Measurements from ENCODE around the gene CRB2. TPM values are rescaled to one million over a fixed set of nuclear protein-coding genes. Genes with fewer than 3 reads are reported as not detected.

CRB2 gene
- total and polyA plus RNA-seq, 12 donors, result under 0.01 to 0.24 (median 0.07) TPM; not detected in 4

DNA sequence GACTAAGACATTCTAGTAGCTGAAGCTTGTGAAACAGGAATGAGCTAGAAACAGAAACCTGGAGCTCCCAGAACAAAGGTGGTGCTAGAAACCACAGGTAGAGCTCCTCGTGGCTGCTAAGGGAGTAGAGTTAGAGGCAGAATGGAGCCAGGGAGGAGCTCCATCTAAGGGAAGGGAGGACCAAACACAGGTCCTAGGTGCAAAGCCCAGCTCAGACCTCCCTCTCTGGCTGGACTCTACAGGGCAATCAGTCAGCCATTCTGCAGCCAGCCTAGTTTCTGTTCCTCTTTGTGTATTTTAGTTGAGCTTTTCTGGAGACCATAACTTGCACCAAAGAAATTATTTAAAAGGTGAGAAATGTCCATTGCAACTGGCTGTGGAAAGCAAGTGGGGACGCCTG, 70.4 kb downstream of the CRB2 start:
- H3K4me3 ChIP-seq, result no peak overlapping the region
- H3K27ac ChIP-seq, result no peak overlapping the region
- WGBS, 4 donors, result 88 to 93% (median 91%) methylated on average over 2 of the region's 2 CpGs
- no peaks in the 10 kb centered on the region for H3K9me3 ChIP-seq (replicated peaks in 1 of 3)
- no peaks in the 10 kb centered on the region for H3K27me3 ChIP-seq
- TF ChIP-seq, protein P1, sequence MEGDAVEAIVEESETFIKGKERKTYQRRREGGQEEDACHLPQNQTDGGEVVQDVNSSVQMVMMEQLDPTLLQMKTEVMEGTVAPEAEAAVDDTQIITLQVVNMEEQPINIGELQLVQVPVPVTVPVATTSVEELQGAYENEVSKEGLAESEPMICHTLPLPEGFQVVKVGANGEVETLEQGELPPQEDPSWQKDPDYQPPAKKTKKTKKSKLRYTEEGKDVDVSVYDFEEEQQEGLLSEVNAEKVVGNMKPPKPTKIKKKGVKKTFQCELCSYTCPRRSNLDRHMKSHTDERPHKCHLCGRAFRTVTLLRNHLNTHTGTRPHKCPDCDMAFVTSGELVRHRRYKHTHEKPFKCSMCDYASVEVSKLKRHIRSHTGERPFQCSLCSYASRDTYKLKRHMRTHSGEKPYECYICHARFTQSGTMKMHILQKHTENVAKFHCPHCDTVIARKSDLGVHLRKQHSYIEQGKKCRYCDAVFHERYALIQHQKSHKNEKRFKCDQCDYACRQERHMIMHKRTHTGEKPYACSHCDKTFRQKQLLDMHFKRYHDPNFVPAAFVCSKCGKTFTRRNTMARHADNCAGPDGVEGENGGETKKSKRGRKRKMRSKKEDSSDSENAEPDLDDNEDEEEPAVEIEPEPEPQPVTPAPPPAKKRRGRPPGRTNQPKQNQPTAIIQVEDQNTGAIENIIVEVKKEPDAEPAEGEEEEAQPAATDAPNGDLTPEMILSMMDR (IDR thresholded peaks at IDR 0.05), result no peak
- TF ChIP-seq POLR2A (IDR thresholded peaks at IDR 0.05), result no peak
- intact Hi-C loops (cut with DNase I), result no loop called here
- DNase-seq, result peak in 1 of 7 donors; percentile 9
- no peaks in the 10 kb centered on the region for H3K36me3 ChIP-seq (replicated peaks in 1 of 2)
- H3K4me1 ChIP-seq (replicated peaks in 1 of 2), result no peaks in the 10 kb centered on the region

MicroRNA genes within 50 kb of the gene (microRNA counts, 767-probe panel; counts per million panel counts)
- 0 counts per million in 2 donors for microRNA hsa-miR-601

Small RNAs within 50 kb of the gene (microRNA-seq; reads per million reads assigned to microRNA genes)
- 0 reads per million in 3 donors for gene MIR601

Small RNAs within 50 kb of the gene (small RNA-seq; reads per million reads assigned to genes)
- gene MIR601, result 0 reads per million in 2 donors

Other genes starting within 250 kb of the CRB2 start
- 10 to 100 TPM in 4 of 9 donors, 1 to 10 TPM in 5; 5.3 to 12.4 (median 8.3) TPM for gene STRBP, start 87.6 kb upstream of the CRB2 start, total RNA-seq
- 1 to 10 TPM; 4.2 to 8.6 (median 5.1) TPM for gene STRBP, start 87.6 kb upstream of the CRB2 start, polyA plus RNA-seq

All from adrenal gland (tissue), 12 donors.